GM21390 (cell line): ENCODE measurements around the gene NPIPA2.
"Not testable (repeated sequence)": the region's sequence is repeated elsewhere in the genome, so short reads cannot be mapped to it uniquely, and the experiment has no call there.

ENCODE experiments used
- ATAC-seq: cut with Tn5 transposase; IDR thresholded peaks from one replicate; pipeline ENCODE4 v1.9.1; 2021; ENCODE audit not compliant: unreplicated experiment

NPIPA2 gene

GRCh38 chr16:14742273-14743128 is at the start of gene NPIPA2:
NPIPA2 (plus strand) TSS chr16:14742533; CDS start chr16:14748066, 5,533 bp downstream.
- ATAC-seq = peak; percentile 98

- ATAC-seq = not testable (repeated sequence)
Observed at GRCh38 chr16:14694129-14694528, 48.2 kb upstream of the NPIPA2 start, which contains the start of gene PLA2G10. PLA2G10 (minus strand) TSS chr16:14694308; CDS start chr16:14694229, 79 bp downstream.

GRCh38 chr16:14701859-14702258 is 40.5 kb upstream of the NPIPA2 start:
- ATAC-seq = not testable (repeated sequence)

GRCh38 chr16:14702672-14703071 is 39.7 kb upstream of the NPIPA2 start:
- ATAC-seq = not testable (repeated sequence)

GRCh38 chr16:14703156-14704011 is 38.9 kb upstream of the NPIPA2 start, which contains the start of gene NPIPA3:
NPIPA3 (plus strand) TSS chr16:14703411; CDS start chr16:14708944, 5,533 bp downstream.
- peak; percentile 98 for ATAC-seq

- ATAC-seq = not testable (repeated sequence)
Observed at GRCh38 chr16:14733233-14733632, 9.1 kb upstream of the NPIPA2 start.

- ATAC-seq = not testable (repeated sequence)
Observed at GRCh38 chr16:14740832-14741385, 1.4 kb upstream of the NPIPA2 start.

GRCh38 chr16:14741794-14742193 is 539 bp upstream of the NPIPA2 start:
- ATAC-seq = not testable (repeated sequence)

- ATAC-seq = not testable (repeated sequence)
Observed at GRCh38 chr16:14773654-14774053, 31.3 kb downstream of the NPIPA2 start.

- not testable (repeated sequence) for ATAC-seq
Observed at GRCh38 chr16:14775624-14776023, 33.3 kb downstream of the NPIPA2 start.

GRCh38 chr16:14776763-14777162 is 34.4 kb downstream of the NPIPA2 start:
- ATAC-seq = not testable (repeated sequence)

GRCh38 chr16:14779368-14779877 is 37.1 kb downstream of the NPIPA2 start:
- not testable (repeated sequence) for ATAC-seq

- ATAC-seq = not testable (repeated sequence)
Observed at GRCh38 chr16:14786180-14786579, 43.8 kb downstream of the NPIPA2 start.

GRCh38 chr16:14789577-14789976 is 47.2 kb downstream of the NPIPA2 start:
- ATAC-seq = not testable (repeated sequence)

GRCh38 chr16:14790320-14790956 is 48.1 kb downstream of the NPIPA2 start:
- not testable (repeated sequence) for ATAC-seq

- not testable (repeated sequence) for ATAC-seq
Observed at GRCh38 chr16:14792914-14793313, 50.6 kb downstream of the NPIPA2 start.

GRCh38 chr16:14797558-14797957 is 55.2 kb downstream of the NPIPA2 start:
- not testable (repeated sequence) for ATAC-seq

GRCh38 chr16:14803577-14803976 is 61.2 kb downstream of the NPIPA2 start:
- not testable (repeated sequence) for ATAC-seq

- ATAC-seq = not testable (repeated sequence)
Observed at GRCh38 chr16:14807184-14807678, 64.9 kb downstream of the NPIPA2 start.

GRCh38 chr16:14813890-14814289 is 71.6 kb downstream of the NPIPA2 start:
- ATAC-seq = not testable (repeated sequence)
